Endothelial cell of umbilical vein (primary cell): ENCODE measurements around the gene ALDH1L1. TPM values are rescaled to one million over a fixed set of nuclear protein-coding genes. Genes with fewer than 3 reads are reported as not detected.

Experiments used
- BruUV-seq: library from RNA; stranded (reverse); fragments of 400-500 nt; replicated peaks from 2 replicates; lab custom pipeline; 2021; lab: Mats Ljungman, UMichigan
- CTCF ChIA-PET: fragments of 300-600, 350-600 bp; sonication (Branson Sonifier 250); formaldehyde crosslinking; loops from one replicate; lab custom pipeline; 2021; ENCODE audit warnings: antibody characterized with exemption, inconsistent platforms; lab: Charles Lee
- POLR2A ChIA-PET: fragments of 300-600, 350-600 bp; sonication (Branson Sonifier 250); formaldehyde crosslinking; loops from one replicate; lab custom pipeline; 2021; ENCODE audit warnings: antibody characterized with exemption, inconsistent platforms; lab: Charles Lee
- DNase-seq: peaks from one replicate; pipeline ENCODE4 v3.0.0-alpha.2; 2011; ENCODE audit warnings: low read depth, low spot score
- FAIRE-seq: peaks from 2 replicates; lab custom pipeline; 2011; peaks lifted over from hg19 to GRCh38; lab: Jason Lieb, UNC
- H2AFZ ChIP-seq: 2 replicates; pipeline ENCODE4 v1.6.0; 2012; ENCODE audit warnings: low read depth, low read length, control low read depth, inconsistent platforms
- H3K27ac ChIP-seq: 2 replicates; pipeline ENCODE4 v1.5.1; 2011; ENCODE audit warnings: low read depth, mild to moderate bottlenecking, control low read depth, low read length, moderate library complexity; ENCODE audit not compliant: insufficient read depth
- H3K27me3 ChIP-seq, 2 experiments: 2 replicates each; pipeline versions ENCODE4 v1.6.0 to v1.6.1; 2011; ENCODE audit warnings: low read length in 2 of 2, mixed read lengths in 1 of 2; ENCODE audit not compliant: control insufficient read depth in 2 of 2, insufficient read depth in 2 of 2
- H3K36me3 ChIP-seq, 2 experiments: 2 replicates in 1 of 2; 3 replicates in 1 of 2; pipeline ENCODE4 v1.5.1; 2011; ENCODE audit warnings: low read length in 2 of 2, mild to moderate bottlenecking in 1 of 2, moderate library complexity in 1 of 2; ENCODE audit not compliant: control insufficient read depth in 2 of 2, insufficient read depth in 2 of 2; ENCODE audit errors: extremely low read depth in 1 of 2
- H3K4me1 ChIP-seq: 3 replicates; pipeline ENCODE4 v1.5.1; 2011; ENCODE audit warnings: mild to moderate bottlenecking, low read length; ENCODE audit not compliant: control insufficient read depth, insufficient read depth; ENCODE audit errors: extremely low read depth
- H3K4me2 ChIP-seq: 2 replicates; pipeline ENCODE4 v1.6.1; 2011; ENCODE audit warnings: low read length, control low read depth, mixed read lengths; ENCODE audit not compliant: insufficient read depth
- H3K4me3 ChIP-seq, 3 experiments: fragments of 200-600 bp in 1 of 3; sonication (generic), shearing (Covaris generic) in 1 of 3; replicated peaks in 1 of 3; 2 replicates each; pipeline ENCODE4 v1.5.1; 2011 to 2016; ENCODE audit warnings: control low read depth in 3 of 3, low read length in 3 of 3, mild to moderate bottlenecking in 2 of 3, inconsistent platforms in 1 of 3, low read depth in 1 of 3, moderate library complexity in 1 of 3; ENCODE audit not compliant: insufficient read depth in 1 of 3
- H3K79me2 ChIP-seq: 2 replicates; pipeline ENCODE4 v1.6.0; 2012; ENCODE audit warnings: low read length, inconsistent platforms; ENCODE audit not compliant: control insufficient read depth, insufficient read depth
- H3K9ac ChIP-seq: replicated peaks from 2 replicates; pipeline ENCODE3; 2011; ENCODE audit warnings: low read length, control low read depth; ENCODE audit not compliant: insufficient read depth; ENCODE audit errors: extremely low read depth
- H3K9me1 ChIP-seq: replicated peaks from 3 replicates; pipeline ENCODE4 v1.6.0; 2011; ENCODE audit warnings: mild to moderate bottlenecking, low read length; ENCODE audit not compliant: control insufficient read depth, insufficient read depth; ENCODE audit errors: extremely low read depth
- H3K9me3 ChIP-seq: replicated peaks from 2 replicates; pipeline ENCODE4 v1.5.1; 2012; ENCODE audit warnings: low read length, inconsistent platforms; ENCODE audit not compliant: control insufficient read depth, insufficient read depth
- H4K20me1 ChIP-seq: replicated peaks from 2 replicates; pipeline ENCODE3; 2011; ENCODE audit warnings: mild to moderate bottlenecking, low read length; ENCODE audit not compliant: control insufficient read depth, insufficient read depth; ENCODE audit errors: extremely low read depth
- CTCF ChIP-seq, 2 donors: IDR thresholded peaks; 1 replicate in 1 of 2; 2 replicates in 1 of 2; pipeline ENCODE4 v1.5.1; 2011; ENCODE audit warnings: low read length in 2 of 2, mild to moderate bottlenecking in 2 of 2, moderate library complexity in 2 of 2, control low read depth in 1 of 2, inconsistent platforms in 1 of 2, low read depth in 1 of 2; ENCODE audit not compliant: insufficient read depth in 1 of 2; ENCODE audit errors: extremely low read depth in 1 of 2
- EZH2 ChIP-seq: IDR thresholded peaks from 2 replicates; pipeline ENCODE4 v1.6.1; 2012; ENCODE audit warnings: borderline replicate concordance, low read depth, mild to moderate bottlenecking, moderate library complexity, low read length, inconsistent platforms; ENCODE audit not compliant: severe bottlenecking
- FOS ChIP-seq: IDR thresholded peaks from 2 replicates; pipeline ENCODE4 v1.6.1; 2011; ENCODE audit warnings: mild to moderate bottlenecking, low read length, moderate library complexity, borderline replicate concordance; ENCODE audit not compliant: insufficient read depth
- GATA2 ChIP-seq: IDR thresholded peaks from 2 replicates; pipeline ENCODE4 v1.7.0; 2011; ENCODE audit warnings: low read depth, mild to moderate bottlenecking, moderate library complexity, mixed read lengths, low read length; ENCODE audit not compliant: insufficient read length, insufficient read depth
- JUN ChIP-seq: IDR thresholded peaks from 2 replicates; pipeline ENCODE4 v1.6.1; 2011; ENCODE audit warnings: borderline replicate concordance, low read depth; ENCODE audit not compliant: insufficient read length, insufficient read depth
- MAX ChIP-seq: IDR thresholded peaks from 2 replicates; pipeline ENCODE4 v1.6.1; 2011; ENCODE audit not compliant: insufficient read depth, insufficient read length
- MYC ChIP-seq: IDR thresholded peaks from one replicate; pipeline ENCODE4 v1.6.1; 2011; ENCODE audit warnings: mild to moderate bottlenecking, low read depth, low read length
- POLR2A ChIP-seq: IDR thresholded peaks from 2 replicates; pipeline ENCODE4 v1.6.1; 2012; ENCODE audit warnings: low read depth, mild to moderate bottlenecking, control low read depth, low read length
- POLR2AphosphoS5 ChIP-seq: IDR thresholded peaks from 2 replicates; pipeline ENCODE4 v1.6.1; 2012; ENCODE audit warnings: low read depth, mild to moderate bottlenecking, control low read depth, low read length, moderate library complexity; ENCODE audit not compliant: insufficient read depth
- dilution Hi-C: fragments of 300-500 bp; cut with MboI; formaldehyde crosslinking; loops from one replicate; pipeline ENCODE4 v1.15.0; 2019; ENCODE audit warnings: low sequenced_read_pairs; ENCODE audit not compliant: extremely low pct_ligation_motif_present
- intact Hi-C: fragments of 100-400 bp; cut with micrococcal nuclease; formaldehyde crosslinking; loops from one replicate; pipeline ENCODE4 v1.10.0; 2022
- polyA plus RNA-seq, 4 experiments: library from polyadenylated mRNA; depleted of rRNA in 3 of 4; stranded (reverse) in 3 of 4; unstranded in 1 of 4; fragments of >200 nt; gene quantifications; 2 replicates each; pipeline versions ENCODE4 v1.2.1 to v1.2.3, GENCODE V29; 2011 to 2012; ENCODE audit warnings: missing spikeins in 1 of 4
- total RNA-seq: library from RNA; stranded (reverse); gene quantifications from 2 replicates; pipeline ENCODE4 v1.2.3, GENCODE V29; 2021

ALDH1L1 gene
- total and polyA plus RNA-seq, 2 donors (not counting 3 experiments of a cell fraction or from before 2014, with no cell fraction given) = not detected

DNA sequence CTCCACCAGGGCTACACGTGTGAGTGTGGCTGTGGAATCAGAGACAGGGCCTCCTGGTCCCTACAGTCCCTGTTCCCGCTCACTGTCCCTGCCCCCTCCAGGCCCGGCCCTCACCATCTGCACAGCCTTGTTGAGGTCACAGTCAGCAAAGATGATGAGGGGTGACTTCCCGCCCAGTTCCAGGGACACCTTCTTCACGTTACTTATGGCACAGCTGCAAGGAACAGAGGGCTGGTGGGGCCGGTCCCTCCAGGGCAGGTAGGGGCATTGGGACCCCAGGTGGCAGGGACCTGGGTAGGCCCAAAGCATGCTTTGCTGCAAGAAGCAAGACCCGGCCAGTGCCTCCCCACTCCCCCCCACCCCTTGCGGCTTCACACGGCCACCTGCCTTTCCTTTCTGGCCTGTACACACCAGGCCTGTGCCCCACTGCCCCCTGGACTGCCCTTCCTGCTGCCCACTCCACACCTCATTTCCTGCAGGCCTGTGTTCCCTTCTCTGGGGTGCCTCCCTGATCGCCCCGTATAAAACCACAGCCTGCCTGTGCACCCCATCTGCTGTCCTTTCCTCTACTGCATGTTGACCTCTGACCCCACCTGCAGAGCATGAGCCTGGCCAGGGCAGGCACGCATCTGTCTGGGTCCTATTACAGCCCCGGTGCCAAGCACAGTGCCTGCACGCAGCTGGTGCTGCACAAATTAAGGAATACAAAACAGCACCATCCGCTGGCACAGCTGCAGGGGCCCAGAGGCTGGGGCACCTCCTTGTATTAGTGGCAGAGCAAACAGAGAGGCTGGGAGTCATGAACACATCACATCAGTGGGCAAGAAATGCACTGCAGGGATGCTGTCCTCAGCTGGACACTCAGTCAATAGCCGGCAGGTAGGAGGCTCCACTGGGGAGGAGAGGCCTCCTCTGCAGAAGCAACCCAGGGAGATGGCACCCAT is 65.7 kb downstream of the ALDH1L1 start:
- intact Hi-C loops = no loop called here
- CTCF ChIA-PET = no interaction called here
- POLR2A ChIA-PET = interaction anchor here (0.6 kb wide), 1 partner anchor 81 kb away, joined by 3 read pairs; no protein-coding TSS in a partner anchor

More for the DNA sequence above, 65.7 kb downstream of the ALDH1L1 start:
- no TSS peak for BruUV-seq
- Histone ChIP-seq H3K27me3 (no peaks in the 10 kb centered on the region), H3K79me2 (no peaks in the 10 kb centered on the region), H2AFZ (no peak overlapping the region), H3K9ac (no peak overlapping the region), H3K4me2 (no peak overlapping the region), H3K27ac (no peak overlapping the region), H3K9me1 (no peaks in the 10 kb centered on the region), H3K4me3 (no peak overlapping the region), H4K20me1 (no peaks in the 10 kb centered on the region), H3K4me1 (no peaks in the 10 kb centered on the region), H3K9me3 (no peaks in the 10 kb centered on the region), H3K36me3 (no peaks in the 10 kb centered on the region)
- dilution Hi-C loops = no loop called here
- FAIRE-seq (no peak), DNase-seq (no peak)
- TF ChIP-seq JUN (no peak), GATA2 (no peak), MAX (no peak), POLR2AphosphoS5 (no peak), EZH2 (no peak), CTCF (IDR thresholded peaks at IDR 0.05; ENCODE audit: extremely low read depth in 1 of 2, insufficient read depth in 1 of 2, low read depth in 1 of 2, low read length in 2 of 2) (no peak), MYC (no peak), FOS (no peak), POLR2A (no peak)
